Measurements from ENCODE around the gene DNM3. TPM values are rescaled to one million over a fixed set of nuclear protein-coding genes. Genes with fewer than 3 reads are reported as not detected.

DNM3 gene
- total RNA-seq, 2 experiments from 2014 or later: 1.6 to 1.8 TPM

DNA sequence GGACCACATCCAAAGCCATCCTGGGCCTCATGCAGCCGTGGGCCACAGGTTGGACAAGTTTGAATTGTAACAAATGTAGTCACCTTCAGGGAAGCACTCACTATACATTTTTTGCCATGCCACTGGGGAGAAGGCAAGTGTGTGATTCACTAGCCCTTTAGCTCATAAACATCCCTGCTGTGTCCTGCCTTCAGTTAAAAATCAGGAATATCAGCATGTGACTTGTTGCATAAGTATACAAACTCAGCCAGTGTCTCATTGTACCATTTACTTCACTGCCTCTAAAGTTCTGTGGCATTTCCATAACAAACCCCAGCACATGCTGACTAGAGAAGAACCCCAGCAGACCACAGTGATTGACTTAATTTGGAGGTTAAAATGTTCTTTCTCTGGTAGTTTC lies 437.2 kb downstream of the DNM3 start:
- no peaks in the 10 kb centered on the region for H3K9me3 Mint-ChIP-seq
- TF ChIP-seq, protein P1, sequence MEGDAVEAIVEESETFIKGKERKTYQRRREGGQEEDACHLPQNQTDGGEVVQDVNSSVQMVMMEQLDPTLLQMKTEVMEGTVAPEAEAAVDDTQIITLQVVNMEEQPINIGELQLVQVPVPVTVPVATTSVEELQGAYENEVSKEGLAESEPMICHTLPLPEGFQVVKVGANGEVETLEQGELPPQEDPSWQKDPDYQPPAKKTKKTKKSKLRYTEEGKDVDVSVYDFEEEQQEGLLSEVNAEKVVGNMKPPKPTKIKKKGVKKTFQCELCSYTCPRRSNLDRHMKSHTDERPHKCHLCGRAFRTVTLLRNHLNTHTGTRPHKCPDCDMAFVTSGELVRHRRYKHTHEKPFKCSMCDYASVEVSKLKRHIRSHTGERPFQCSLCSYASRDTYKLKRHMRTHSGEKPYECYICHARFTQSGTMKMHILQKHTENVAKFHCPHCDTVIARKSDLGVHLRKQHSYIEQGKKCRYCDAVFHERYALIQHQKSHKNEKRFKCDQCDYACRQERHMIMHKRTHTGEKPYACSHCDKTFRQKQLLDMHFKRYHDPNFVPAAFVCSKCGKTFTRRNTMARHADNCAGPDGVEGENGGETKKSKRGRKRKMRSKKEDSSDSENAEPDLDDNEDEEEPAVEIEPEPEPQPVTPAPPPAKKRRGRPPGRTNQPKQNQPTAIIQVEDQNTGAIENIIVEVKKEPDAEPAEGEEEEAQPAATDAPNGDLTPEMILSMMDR (IDR thresholded peaks at IDR 0.05): no peak
- CTCF ChIA-PET: no interaction called here
- no peak for DNase-seq
- H3K27me3 ChIP-seq (ENCODE audit: control insufficient read depth in 1 of 2, insufficient read depth in 2 of 2, low read length in 2 of 2): no peaks in the 10 kb centered on the region
- no peak for ATAC-seq (ENCODE audit: poor library complexity)
- H3K4me3 Mint-ChIP-seq: no peak overlapping the region
- H3K4me1 Mint-ChIP-seq (ENCODE audit: low read depth): peaks cover 6% of the 10 kb centered on the region
- no peaks in the 10 kb centered on the region for H3K36me3 ChIP-seq (ENCODE audit: insufficient read depth, low read length)
- no peaks in the 10 kb centered on the region for H3K4me1 ChIP-seq (ENCODE audit: insufficient read depth, low read length)
- H3K9me3 ChIP-seq (ENCODE audit: control insufficient read depth in 1 of 2, insufficient read depth in 1 of 2, low read length in 2 of 2): no peaks in the 10 kb centered on the region
- H3K27ac Mint-ChIP-seq: no peak overlapping the region
- H3K27ac ChIP-seq (ENCODE audit: low read depth in 1 of 2, low read length in 2 of 2): no peak overlapping the region
- intact Hi-C loops (cut with DNase I, micrococcal nuclease): no loop called here
- no peaks in the 10 kb centered on the region for H3K36me3 Mint-ChIP-seq (ENCODE audit: low read depth)
- no peaks in the 10 kb centered on the region for H3K27me3 Mint-ChIP-seq
- POLR2A ChIA-PET: interaction anchor here (0.8 kb wide), 1 partner anchor 17 kb away, joined by 3 read pairs; no protein-coding TSS in a partner anchor
- no peak overlapping the region for H3K4me3 ChIP-seq (ENCODE audit: low read length)

DNA sequence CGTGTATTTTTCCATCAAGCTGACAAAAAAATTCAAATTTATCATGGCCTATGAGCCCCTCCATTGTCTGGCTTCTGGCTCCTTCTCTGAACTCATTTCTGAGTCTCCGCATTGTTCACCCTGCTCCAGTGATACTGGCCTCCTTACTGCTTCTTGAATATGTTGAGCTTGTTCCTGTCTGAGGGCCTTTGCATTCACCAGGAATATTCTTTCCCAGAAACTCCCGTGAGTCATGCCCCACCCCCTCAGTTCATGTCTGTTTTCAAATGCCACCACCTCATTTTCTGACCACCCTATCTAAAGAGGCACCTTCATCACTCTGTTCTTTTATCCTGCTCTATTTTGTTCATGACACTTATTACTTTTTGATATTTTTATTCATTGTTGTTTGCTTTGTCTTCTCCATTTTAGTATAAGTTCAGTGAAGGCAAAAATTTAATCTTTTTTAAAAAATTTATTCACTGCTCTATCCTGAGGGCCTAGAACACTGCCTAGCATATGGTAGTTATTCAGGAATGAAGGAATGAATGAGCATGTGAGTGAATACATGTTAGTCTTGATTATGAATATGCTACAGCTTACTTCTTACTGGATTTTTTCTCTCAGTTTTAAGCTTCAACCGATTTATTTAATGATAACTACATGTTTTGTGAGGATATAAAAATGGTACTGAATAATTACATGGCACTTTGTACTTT lies 438.8 kb downstream of the DNM3 start:
- Histone ChIP-seq H3K9me3 (ENCODE audit: control insufficient read depth in 1 of 2, insufficient read depth in 1 of 2, low read length in 2 of 2) (no peaks in the 10 kb centered on the region), H3K4me1 (ENCODE audit: insufficient read depth, low read length) (no peaks in the 10 kb centered on the region), H3K27me3 (ENCODE audit: control insufficient read depth in 1 of 2, insufficient read depth in 2 of 2, low read length in 2 of 2) (no peaks in the 10 kb centered on the region), H3K36me3 (ENCODE audit: insufficient read depth, low read length) (no peaks in the 10 kb centered on the region), H3K4me3 (ENCODE audit: low read length) (no peak overlapping the region), H3K27ac (ENCODE audit: low read depth in 1 of 2, low read length in 2 of 2) (no peak overlapping the region)
- Mint-ChIP-seq H3K36me3 (ENCODE audit: low read depth) (no peaks in the 10 kb centered on the region), H3K4me1 (ENCODE audit: low read depth) (no peaks in the 10 kb centered on the region), H3K9me3 (no peaks in the 10 kb centered on the region), H3K4me3 (no peak overlapping the region), H3K27ac (no peak overlapping the region), H3K27me3 (no peaks in the 10 kb centered on the region)
- ChIA-PET CTCF (no interaction called here), POLR2A (no interaction called here)
- ATAC-seq (ENCODE audit: poor library complexity) (no peak), DNase-seq (no peak)
- TF ChIP-seq, protein P1 (IDR thresholded peaks at IDR 0.05): no peak
- intact Hi-C loops (cut with DNase I, micrococcal nuclease): no loop called here

DNA sequence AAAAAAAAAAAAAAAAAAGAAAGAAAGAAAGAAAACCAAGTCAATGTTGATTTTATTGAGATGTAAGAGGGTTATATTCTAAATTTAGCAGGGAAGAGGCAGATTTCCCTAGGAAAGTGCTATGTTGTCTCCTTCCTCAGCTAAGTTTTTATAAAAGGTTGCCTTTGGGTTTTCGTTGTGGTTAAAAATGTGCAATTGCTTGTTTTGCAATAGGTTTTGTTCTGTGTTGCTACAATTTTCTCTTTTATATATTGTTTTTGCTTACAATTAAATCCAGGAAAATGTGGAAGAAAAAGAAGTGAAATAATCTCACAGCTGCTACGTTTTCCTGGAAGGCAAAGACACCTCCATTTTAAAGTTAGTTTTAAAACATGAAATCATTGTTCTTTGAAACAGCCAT lies 442.5 kb downstream of the DNM3 start:
- TF ChIP-seq, protein P1 (IDR thresholded peaks at IDR 0.05): no peak
- Mint-ChIP-seq H3K27ac (no peak overlapping the region), H3K4me3 (no peak overlapping the region), H3K9me3 (no peaks in the 10 kb centered on the region), H3K27me3 (no peaks in the 10 kb centered on the region), H3K36me3 (ENCODE audit: low read depth) (no peaks in the 10 kb centered on the region), H3K4me1 (ENCODE audit: low read depth) (no peaks in the 10 kb centered on the region)
- Histone ChIP-seq H3K27me3 (ENCODE audit: control insufficient read depth in 1 of 2, insufficient read depth in 2 of 2, low read length in 2 of 2) (no peaks in the 10 kb centered on the region), H3K36me3 (ENCODE audit: insufficient read depth, low read length) (no peaks in the 10 kb centered on the region), H3K4me3 (ENCODE audit: low read length) (no peak overlapping the region), H3K4me1 (ENCODE audit: insufficient read depth, low read length) (no peaks in the 10 kb centered on the region), H3K9me3 (ENCODE audit: control insufficient read depth in 1 of 2, insufficient read depth in 1 of 2, low read length in 2 of 2) (no peaks in the 10 kb centered on the region), H3K27ac (ENCODE audit: low read depth in 1 of 2, low read length in 2 of 2) (no peak overlapping the region)
- no peak for ATAC-seq (ENCODE audit: poor library complexity)
- intact Hi-C loops (cut with DNase I, micrococcal nuclease): no loop called here
- ChIA-PET POLR2A (no interaction called here), CTCF (no interaction called here)
- no peak for DNase-seq

Measured in CD4-positive, alpha-beta T cell (primary cell).